Suppressor macrophage (primary cell): ENCODE data around the gene RUNDC3A.
A peak's percentile ranks its signal among the peaks of the same experiment; 100 is the strongest.
"Not testable (repeated sequence)": the region's sequence is repeated elsewhere in the genome, so short reads cannot be mapped to it uniquely, and the experiment has no call there.

Experiments
- DNase-seq, 4 experiments: peaks; one replicate each; pipeline ENCODE4 v3.0.0-alpha.2; 2020 to 2022

The RUNDC3A gene

GRCh38 chr17:44360826-44361225 lies 52.4 kb downstream of the RUNDC3A start:
- DNase-seq = no peak

GRCh38 chr17:44361292-44362260 lies 53.2 kb downstream of the RUNDC3A start:
- no peak for DNase-seq

- no peak for DNase-seq
Measured at GRCh38 chr17:44362459-44362948, 54.1 kb downstream of the RUNDC3A start.

- DNase-seq = peak in 2 of 4 experiments; percentile 34 to 54
Measured at GRCh38 chr17:44362949-44363612, 54.7 kb downstream of the RUNDC3A start.

- peak; percentile 70 to 92 (median 84) for DNase-seq
Measured at GRCh38 chr17:44363613-44364159, 55.3 kb downstream of the RUNDC3A start, which contains the start of gene FAM171A2. FAM171A2 (minus strand) TSS chr17:44363853; CDS start chr17:44363714, 139 bp downstream.

- not testable (repeated sequence) for DNase-seq
Measured at GRCh38 chr17:44365051-44365450, 56.6 kb downstream of the RUNDC3A start.

GRCh38 chr17:44367231-44367979 lies 59.0 kb downstream of the RUNDC3A start:
- no peak for DNase-seq
